ENCODE results near the gene CTCFL. TPM values are rescaled to one million over a fixed set of nuclear protein-coding genes. Genes with fewer than 3 reads are reported as not detected.

The CTCFL gene
- total and polyA plus RNA-seq, 2 of the 13 experiments (the other 11 are each of a cell fraction or from before 2014, with no cell fraction given): 0.04 TPM; not detected in 1

DNA sequence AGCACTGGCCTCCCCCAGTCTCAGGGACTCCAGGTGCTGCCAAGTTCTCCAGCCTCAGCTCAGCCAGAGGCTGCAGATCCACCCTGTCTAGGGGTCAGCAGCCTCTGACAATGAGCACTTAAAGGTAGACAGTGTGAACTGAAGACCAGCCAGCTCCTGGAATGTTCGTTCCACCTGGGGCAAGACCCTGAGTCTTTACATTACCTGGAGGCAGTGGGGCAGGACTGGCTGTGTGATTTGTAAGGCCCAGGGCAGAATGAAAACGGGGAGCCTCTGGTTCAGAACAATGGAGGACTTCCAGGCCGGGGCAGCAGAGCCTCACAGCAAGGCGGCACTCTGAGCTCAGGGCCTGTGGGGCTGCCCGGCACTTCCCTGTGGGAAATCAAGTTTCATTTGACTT lies 65.0 kb downstream of the CTCFL start (continued):
- TF ChIP-seq, protein P1, sequence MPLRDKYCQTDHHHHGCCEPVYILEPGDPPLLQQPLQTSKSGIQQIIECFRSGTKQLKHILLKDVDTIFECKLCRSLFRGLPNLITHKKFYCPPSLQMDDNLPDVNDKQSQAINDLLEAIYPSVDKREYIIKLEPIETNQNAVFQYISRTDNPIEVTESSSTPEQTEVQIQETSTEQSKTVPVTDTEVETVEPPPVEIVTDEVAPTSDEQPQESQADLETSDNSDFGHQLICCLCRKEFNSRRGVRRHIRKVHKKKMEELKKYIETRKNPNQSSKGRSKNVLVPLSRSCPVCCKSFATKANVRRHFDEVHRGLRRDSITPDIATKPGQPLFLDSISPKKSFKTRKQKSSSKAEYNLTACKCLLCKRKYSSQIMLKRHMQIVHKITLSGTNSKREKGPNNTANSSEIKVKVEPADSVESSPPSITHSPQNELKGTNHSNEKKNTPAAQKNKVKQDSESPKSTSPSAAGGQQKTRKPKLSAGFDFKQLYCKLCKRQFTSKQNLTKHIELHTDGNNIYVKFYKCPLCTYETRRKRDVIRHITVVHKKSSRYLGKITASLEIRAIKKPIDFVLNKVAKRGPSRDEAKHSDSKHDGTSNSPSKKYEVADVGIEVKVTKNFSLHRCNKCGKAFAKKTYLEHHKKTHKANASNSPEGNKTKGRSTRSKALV (CRISPR knock-in tag; IDR thresholded peaks at IDR 0.05): no peak
- TF ChIP-seq DR1 (CRISPR knock-in tag; IDR thresholded peaks at IDR 0.05) (no peak), BCL6 (CRISPR knock-in tag; IDR thresholded peaks at IDR 0.05) (no peak), CHD4 (IDR thresholded peaks at IDR 0.05; ENCODE audit: borderline replicate concordance, low read length) (no peak), ZNF709 (CRISPR knock-in tag; IDR thresholded peaks at IDR 0.05) (no peak), ZNF782 (CRISPR knock-in tag; IDR thresholded peaks at IDR 0.05; ENCODE audit: borderline replicate concordance) (no peak), ZNF282 (IDR thresholded peaks at IDR 0.05; ENCODE audit: partially characterized antibody) (no peak), SSRP1 (CRISPR knock-in tag; IDR thresholded peaks at IDR 0.05) (no peak), ZNF367 (CRISPR knock-in tag; IDR thresholded peaks at IDR 0.05; ENCODE audit: borderline replicate concordance) (no peak), CCAR2 (optimal IDR thresholded peaks at IDR 0.05; ENCODE audit: low read depth, low read length) (no peak), ELF1 (CRISPR knock-in tag; IDR thresholded peaks at IDR 0.05) (no peak)
- TF ChIP-seq, protein P2, sequence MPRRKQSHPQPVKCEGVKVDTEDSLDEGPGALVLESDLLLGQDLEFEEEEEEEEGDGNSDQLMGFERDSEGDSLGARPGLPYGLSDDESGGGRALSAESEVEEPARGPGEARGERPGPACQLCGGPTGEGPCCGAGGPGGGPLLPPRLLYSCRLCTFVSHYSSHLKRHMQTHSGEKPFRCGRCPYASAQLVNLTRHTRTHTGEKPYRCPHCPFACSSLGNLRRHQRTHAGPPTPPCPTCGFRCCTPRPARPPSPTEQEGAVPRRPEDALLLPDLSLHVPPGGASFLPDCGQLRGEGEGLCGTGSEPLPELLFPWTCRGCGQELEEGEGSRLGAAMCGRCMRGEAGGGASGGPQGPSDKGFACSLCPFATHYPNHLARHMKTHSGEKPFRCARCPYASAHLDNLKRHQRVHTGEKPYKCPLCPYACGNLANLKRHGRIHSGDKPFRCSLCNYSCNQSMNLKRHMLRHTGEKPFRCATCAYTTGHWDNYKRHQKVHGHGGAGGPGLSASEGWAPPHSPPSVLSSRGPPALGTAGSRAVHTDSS (CRISPR knock-in tag; conservative IDR thresholded peaks at IDR 0.05): no peak
- TF ChIP-seq, protein P3, sequence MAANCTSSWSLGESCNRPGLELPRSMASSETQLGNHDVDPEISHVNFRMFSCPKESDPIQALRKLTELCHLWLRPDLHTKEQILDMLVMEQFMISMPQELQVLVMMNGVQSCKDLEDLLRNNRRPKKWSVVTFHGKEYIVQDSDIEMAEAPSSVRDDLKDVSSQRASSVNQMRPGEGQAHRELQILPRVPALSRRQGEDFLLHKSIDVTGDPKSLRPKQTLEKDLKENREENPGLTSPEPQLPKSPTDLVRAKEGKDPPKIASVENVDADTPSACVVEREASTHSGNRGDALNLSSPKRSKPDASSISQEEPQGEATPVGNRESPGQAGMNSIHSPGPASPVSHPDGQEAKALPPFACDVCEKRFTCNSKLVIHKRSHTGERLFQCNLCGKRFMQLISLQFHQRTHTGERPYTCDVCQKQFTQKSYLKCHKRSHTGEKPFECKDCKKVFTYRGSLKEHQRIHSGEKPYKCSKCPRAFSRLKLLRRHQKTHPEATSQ (CRISPR knock-in tag; IDR thresholded peaks at IDR 0.05; ENCODE audit: borderline replicate concordance): no peak
